Progenitor cell of endocrine pancreas (in vitro differentiated cells): Measurements from ENCODE around the gene VCY. TPM values are rescaled to one million over a fixed set of nuclear protein-coding genes. Genes with fewer than 3 reads are reported as not detected.
"Not testable (repeated sequence)": the region's sequence is repeated elsewhere in the genome, so short reads cannot be mapped to it uniquely, and the experiment has no call there.

ENCODE experiments used
- DNase-seq: peaks from one replicate; pipeline ENCODE4 v3.0.0; 2021; ENCODE audit warnings: low spot score; ENCODE audit not compliant: unreplicated experiment
- H3K27ac Mint-ChIP-seq: 2 replicates; pipeline ENCODE4 v1.8.0; 2021; ENCODE audit warnings: mild to moderate bottlenecking, moderate library complexity, mixed read lengths
- H3K27me3 Mint-ChIP-seq: 2 replicates; pipeline ENCODE4 v1.8.0; 2021; ENCODE audit warnings: mixed read lengths
- H3K36me3 Mint-ChIP-seq: 2 replicates; pipeline ENCODE4 v1.8.0; 2022; ENCODE audit warnings: mixed read lengths; ENCODE audit not compliant: insufficient read depth
- H3K4me1 Mint-ChIP-seq: 2 replicates; pipeline ENCODE4 v1.8.0; 2021; ENCODE audit warnings: low read depth, mixed read lengths
- H3K4me3 Mint-ChIP-seq: 2 replicates; pipeline ENCODE4 v1.8.0; 2021; ENCODE audit warnings: low read depth, mild to moderate bottlenecking, moderate library complexity, mixed read lengths
- H3K9me3 Mint-ChIP-seq: 2 replicates; pipeline ENCODE4 v1.8.0; 2021; ENCODE audit warnings: low read depth, mixed read lengths
- long read RNA-seq: library from polyadenylated mRNA; unstranded; transcript quantifications from one replicate; pipeline ENCODE4 v2.0.0, GENCODE V29; 2020
- total RNA-seq: library from RNA; stranded (reverse); gene quantifications from 2 replicates; pipeline ENCODE4 v1.2.1, GENCODE V29; 2021

The VCY gene
- not detected in 2 replicates for total RNA-seq
- long read RNA-seq = 0 reads

DNA sequence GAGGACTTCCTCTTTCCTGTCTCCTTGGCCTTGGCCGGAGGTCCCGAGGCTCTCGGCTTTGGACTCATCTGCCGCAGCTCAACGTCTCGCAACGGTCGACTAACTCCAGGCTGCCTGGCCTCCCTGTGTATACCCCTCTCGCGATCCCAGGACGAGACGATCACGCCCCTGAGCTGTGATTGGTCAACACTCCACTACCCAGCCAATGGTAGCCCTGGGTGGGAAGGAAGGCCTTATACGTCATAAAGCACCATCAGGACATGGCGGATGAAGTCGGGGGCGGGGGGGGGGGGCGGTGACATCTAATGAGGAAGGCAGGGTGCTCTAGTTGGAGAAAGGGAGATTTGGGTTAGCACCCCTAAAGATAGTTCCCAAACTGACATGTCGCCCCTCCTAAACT is at the start of gene VCY:
Gene VCY, minus strand, starts transcription at position 101 of the 400 bp plus-strand sequence. Its CDS starts 33 bp downstream, at position 68.
- not testable (repeated sequence) for H3K4me3 Mint-ChIP-seq, H3K4me1 Mint-ChIP-seq, DNase-seq, H3K27me3 Mint-ChIP-seq, H3K9me3 Mint-ChIP-seq, H3K36me3 Mint-ChIP-seq, H3K27ac Mint-ChIP-seq

DNA sequence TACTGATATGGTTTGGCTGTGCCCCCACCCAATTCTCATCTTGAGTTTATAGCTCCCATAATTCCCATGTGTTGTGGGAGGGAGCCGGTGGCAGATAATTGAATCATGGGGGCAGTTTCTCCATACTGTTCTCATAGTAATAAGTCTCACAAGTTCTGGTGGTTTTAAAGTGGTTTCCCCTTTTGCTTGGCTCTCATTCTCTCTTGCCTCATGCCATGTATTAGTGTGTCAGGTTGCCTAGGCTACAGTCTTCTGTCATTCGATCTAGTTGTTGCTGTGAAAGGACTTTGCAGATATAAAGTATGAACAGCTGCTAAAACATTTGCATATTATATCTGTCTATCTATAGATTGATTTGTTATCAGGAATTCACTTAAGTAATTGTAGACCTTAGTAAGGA is 44.1 kb upstream of the VCY start:
- not testable (repeated sequence) for H3K36me3 Mint-ChIP-seq, H3K27me3 Mint-ChIP-seq, DNase-seq, H3K27ac Mint-ChIP-seq, H3K4me3 Mint-ChIP-seq, H3K4me1 Mint-ChIP-seq, H3K9me3 Mint-ChIP-seq

- H3K4me3 Mint-ChIP-seq, H3K9me3 Mint-ChIP-seq, H3K4me1 Mint-ChIP-seq, DNase-seq, H3K36me3 Mint-ChIP-seq, H3K27ac Mint-ChIP-seq, H3K27me3 Mint-ChIP-seq: not testable (repeated sequence)
Measured at GRCh38 chrY:14011916-14012315, 25.6 kb upstream of the VCY start.

DNA sequence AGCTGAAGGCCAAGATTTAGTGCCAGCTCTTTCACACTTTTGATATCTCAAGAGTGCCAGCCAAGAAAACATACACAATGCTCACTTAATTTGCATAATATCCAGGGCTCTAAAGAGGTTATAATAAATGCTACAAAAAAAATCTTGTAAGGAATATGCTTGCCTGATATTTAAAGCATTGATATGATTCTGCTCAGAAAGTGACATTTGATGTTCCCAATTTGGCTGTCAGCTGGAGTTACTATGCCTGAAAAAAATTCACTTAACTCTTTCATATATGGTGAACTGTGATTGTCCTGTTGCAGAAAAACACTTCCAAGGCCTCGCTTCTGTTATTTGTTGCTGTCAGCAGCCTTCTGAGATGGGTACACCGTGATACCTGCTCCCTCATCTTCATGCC is 43.9 kb downstream of the VCY start:
- not testable (repeated sequence) for H3K4me1 Mint-ChIP-seq, H3K4me3 Mint-ChIP-seq, H3K27me3 Mint-ChIP-seq, H3K27ac Mint-ChIP-seq, DNase-seq, H3K9me3 Mint-ChIP-seq, H3K36me3 Mint-ChIP-seq

Other genes with a start within 250 kb of the VCY start
- gene VCY1B, start 69.8 kb upstream of the VCY start, total RNA-seq = not detected in 2 replicates